ENCODE results near the gene TSHZ2. TPM values are rescaled to one million over a fixed set of nuclear protein-coding genes. Genes with fewer than 3 reads are reported as not detected.
"Not testable (repeated sequence)": the region's sequence is repeated elsewhere in the genome, so short reads cannot be mapped to it uniquely, and the experiment has no call there.

TSHZ2 gene
- polyA plus RNA-seq, 1 donor from 2014 or later, result 4.6 TPM

DNA sequence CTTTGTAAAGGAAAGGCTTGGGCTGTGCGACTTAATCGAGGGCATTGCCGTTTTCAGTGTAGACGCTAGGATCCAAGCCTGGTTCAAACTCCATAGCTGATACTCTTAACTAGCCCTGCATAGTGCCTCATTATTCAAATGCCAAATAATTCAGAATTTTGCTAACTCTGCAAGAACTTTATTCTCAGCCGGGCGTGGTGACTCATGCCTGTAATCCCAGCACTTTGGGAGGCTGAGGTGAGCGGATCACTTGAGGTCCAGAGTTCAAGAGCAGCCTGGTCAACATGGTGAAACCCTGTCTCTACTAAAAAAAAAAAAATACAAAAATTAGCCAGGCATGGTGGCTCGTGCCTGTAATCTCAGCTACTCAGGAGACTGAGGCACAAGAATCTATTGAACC is 394.8 kb downstream of the TSHZ2 start:
- H3K27me3 ChIP-seq (ENCODE audit: insufficient read depth, low read depth, low read length); H3K4me2 ChIP-seq (ENCODE audit: low read length); H3K9me2 ChIP-seq (ENCODE audit: insufficient read depth, low read length); H3K27ac ChIP-seq (ENCODE audit: low read length); H3F3A ChIP-seq (ENCODE audit: insufficient read depth, low read length, poor library complexity, severe bottlenecking); H3K9me3 ChIP-seq (ENCODE audit: low read length); H2AFZ ChIP-seq (ENCODE audit: low read depth, low read length); H3K36me3 ChIP-seq (ENCODE audit: insufficient read depth, low read length); H4K20me1 ChIP-seq (ENCODE audit: insufficient read depth); H3K9ac ChIP-seq (ENCODE audit: low read length); H3K4me3 ChIP-seq (ENCODE audit: low read length); H3K79me2 ChIP-seq (replicated peaks; ENCODE audit: insufficient read depth, low read length): not testable (repeated sequence)
- peak; percentile 27 for TF ChIP-seq MXI1 (conservative IDR thresholded peaks at IDR 0.05; ENCODE audit: poor library complexity, severe bottlenecking)

DNA sequence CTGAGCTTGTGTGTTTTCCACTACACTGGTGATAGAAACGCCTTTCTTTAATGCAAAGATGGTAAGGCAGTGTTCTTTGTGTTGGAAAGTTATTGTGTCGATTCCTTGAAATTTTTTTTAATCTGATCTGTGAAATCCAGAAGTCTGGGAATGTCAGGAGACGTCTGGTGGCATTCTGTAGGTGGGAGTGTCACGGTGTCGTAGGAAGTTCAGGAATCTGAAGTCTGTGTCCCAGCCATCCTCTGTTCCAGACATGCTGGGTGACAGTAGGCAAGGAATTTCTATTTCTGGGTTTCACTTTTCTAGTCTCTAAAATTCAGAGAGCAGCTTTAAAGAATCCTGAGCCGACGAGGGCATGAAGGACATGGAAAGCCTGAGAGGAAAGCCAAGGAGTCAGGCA is 397.7 kb downstream of the TSHZ2 start:
- H3K36me3 ChIP-seq (ENCODE audit: insufficient read depth, low read length), result no peaks in the 10 kb centered on the region
- no peaks in the 10 kb centered on the region for H3K27me3 ChIP-seq (ENCODE audit: insufficient read depth, low read depth, low read length)
- no peak overlapping the region for H3K9ac ChIP-seq (ENCODE audit: low read length)
- no peaks in the 10 kb centered on the region for H4K20me1 ChIP-seq (ENCODE audit: insufficient read depth)
- no peaks in the 10 kb centered on the region for H3K79me2 ChIP-seq (replicated peaks; ENCODE audit: insufficient read depth, low read length)
- H3F3A ChIP-seq (ENCODE audit: insufficient read depth, low read length, poor library complexity, severe bottlenecking), result no peaks in the 10 kb centered on the region
- no peak overlapping the region for H3K4me3 ChIP-seq (ENCODE audit: low read length)
- no peak overlapping the region for H3K27ac ChIP-seq (ENCODE audit: low read length)
- no peaks in the 10 kb centered on the region for H3K9me3 ChIP-seq (ENCODE audit: low read length)
- H2AFZ ChIP-seq (ENCODE audit: low read depth, low read length), result no peak overlapping the region
- H3K4me2 ChIP-seq (ENCODE audit: low read length), result no peak overlapping the region
- TF ChIP-seq SMC3 (conservative IDR thresholded peaks at IDR 0.05; ENCODE audit: poor library complexity) (no peak), TAF1 (IDR thresholded peaks at IDR 0.05; ENCODE audit: low read depth) (no peak), EZH2 (IDR thresholded peaks at IDR 0.05; ENCODE audit: borderline replicate concordance, insufficient read depth, low read length, poor library complexity, severe bottlenecking) (no peak), CTCF (IDR thresholded peaks at IDR 0.05; ENCODE audit: poor library complexity, severe bottlenecking) (no peak), POLR2AphosphoS5 (IDR thresholded peaks at IDR 0.05) (no peak), MXI1 (conservative IDR thresholded peaks at IDR 0.05; ENCODE audit: poor library complexity, severe bottlenecking) (no peak), RAD21 (conservative IDR thresholded peaks at IDR 0.05) (no peak), EP300 (conservative IDR thresholded peaks at IDR 0.05; ENCODE audit: poor library complexity, severe bottlenecking) (no peak)
- TF ChIP-seq, protein P1, sequence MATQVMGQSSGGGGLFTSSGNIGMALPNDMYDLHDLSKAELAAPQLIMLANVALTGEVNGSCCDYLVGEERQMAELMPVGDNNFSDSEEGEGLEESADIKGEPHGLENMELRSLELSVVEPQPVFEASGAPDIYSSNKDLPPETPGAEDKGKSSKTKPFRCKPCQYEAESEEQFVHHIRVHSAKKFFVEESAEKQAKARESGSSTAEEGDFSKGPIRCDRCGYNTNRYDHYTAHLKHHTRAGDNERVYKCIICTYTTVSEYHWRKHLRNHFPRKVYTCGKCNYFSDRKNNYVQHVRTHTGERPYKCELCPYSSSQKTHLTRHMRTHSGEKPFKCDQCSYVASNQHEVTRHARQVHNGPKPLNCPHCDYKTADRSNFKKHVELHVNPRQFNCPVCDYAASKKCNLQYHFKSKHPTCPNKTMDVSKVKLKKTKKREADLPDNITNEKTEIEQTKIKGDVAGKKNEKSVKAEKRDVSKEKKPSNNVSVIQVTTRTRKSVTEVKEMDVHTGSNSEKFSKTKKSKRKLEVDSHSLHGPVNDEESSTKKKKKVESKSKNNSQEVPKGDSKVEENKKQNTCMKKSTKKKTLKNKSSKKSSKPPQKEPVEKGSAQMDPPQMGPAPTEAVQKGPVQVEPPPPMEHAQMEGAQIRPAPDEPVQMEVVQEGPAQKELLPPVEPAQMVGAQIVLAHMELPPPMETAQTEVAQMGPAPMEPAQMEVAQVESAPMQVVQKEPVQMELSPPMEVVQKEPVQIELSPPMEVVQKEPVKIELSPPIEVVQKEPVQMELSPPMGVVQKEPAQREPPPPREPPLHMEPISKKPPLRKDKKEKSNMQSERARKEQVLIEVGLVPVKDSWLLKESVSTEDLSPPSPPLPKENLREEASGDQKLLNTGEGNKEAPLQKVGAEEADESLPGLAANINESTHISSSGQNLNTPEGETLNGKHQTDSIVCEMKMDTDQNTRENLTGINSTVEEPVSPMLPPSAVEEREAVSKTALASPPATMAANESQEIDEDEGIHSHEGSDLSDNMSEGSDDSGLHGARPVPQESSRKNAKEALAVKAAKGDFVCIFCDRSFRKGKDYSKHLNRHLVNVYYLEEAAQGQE (IDR thresholded peaks at IDR 0.05; ENCODE audit: borderline replicate concordance), result no peak
- no peaks in the 10 kb centered on the region for H3K9me2 ChIP-seq (ENCODE audit: insufficient read depth, low read length)
